HEK293 (cell line): ENCODE results near the gene RAB42.

Experiments used
- GLI4 ChIP-seq: fragments of 450-650 bp; formaldehyde crosslinking; IDR thresholded peaks from 2 replicates; pipeline ENCODE4 v1.5.1; 2016; ENCODE audit warnings: missing biosample characterization, missing genetic modification characterization
- GLIS2 ChIP-seq: fragments of 450-650 bp; formaldehyde crosslinking; IDR thresholded peaks from 2 replicates; pipeline ENCODE4 v1.5.1; 2016; ENCODE audit warnings: missing biosample characterization, missing genetic modification characterization
- MYNN ChIP-seq: fragments of 450-650 bp; formaldehyde crosslinking; IDR thresholded peaks from 2 replicates; pipeline ENCODE4 v1.5.1; 2016; ENCODE audit warnings: missing biosample characterization, missing genetic modification characterization, borderline replicate concordance
- MZF1 ChIP-seq: fragments of 450-650 bp; formaldehyde crosslinking; IDR thresholded peaks from 2 replicates; pipeline ENCODE4 v1.5.1; 2017; ENCODE audit warnings: missing biosample characterization, missing genetic modification characterization, borderline replicate concordance
- OVOL3 ChIP-seq: fragments of 450-650 bp; formaldehyde crosslinking; IDR thresholded peaks from 2 replicates; pipeline ENCODE4 v1.5.1; 2016; ENCODE audit warnings: missing biosample characterization, missing genetic modification characterization
- SCRT1 ChIP-seq: fragments of 450-650 bp; formaldehyde crosslinking; IDR thresholded peaks from 2 replicates; pipeline ENCODE4 v1.5.1; 2016; ENCODE audit warnings: missing biosample characterization, missing genetic modification characterization, borderline replicate concordance
- SCRT2 ChIP-seq: fragments of 450-650 bp; formaldehyde crosslinking; IDR thresholded peaks from 2 replicates; pipeline ENCODE4 v1.5.1; 2016; ENCODE audit warnings: missing biosample characterization, missing genetic modification characterization
- TCF7L2 ChIP-seq: IDR thresholded peaks from 2 replicates; pipeline ENCODE4 v1.6.1; 2011; ENCODE audit warnings: low read depth, mild to moderate bottlenecking, inconsistent platforms, low read length, moderate library complexity, borderline replicate concordance
- ZBTB48 ChIP-seq: fragments of 450-650 bp; formaldehyde crosslinking; IDR thresholded peaks from 2 replicates; pipeline ENCODE4 v1.5.1; 2016; ENCODE audit warnings: missing biosample characterization, missing genetic modification characterization
- ZNF132 ChIP-seq: fragments of 450-650 bp; formaldehyde crosslinking; IDR thresholded peaks from 2 replicates; pipeline ENCODE4 v1.5.1; 2017; ENCODE audit warnings: missing biosample characterization, missing genetic modification characterization, borderline replicate concordance
- ZNF174 ChIP-seq: fragments of 450-650 bp; formaldehyde crosslinking; IDR thresholded peaks from 2 replicates; pipeline ENCODE4 v1.5.0; 2017; ENCODE audit warnings: missing biosample characterization, mild to moderate bottlenecking, missing genetic modification characterization
- ZNF175 ChIP-seq: fragments of 450-650 bp; formaldehyde crosslinking; IDR thresholded peaks from 2 replicates; pipeline ENCODE4 v1.5.1; 2016; ENCODE audit warnings: missing biosample characterization, missing genetic modification characterization
- ZNF184 ChIP-seq: fragments of 450-650 bp; IDR thresholded peaks from 2 replicates; pipeline ENCODE4 v1.5.1; 2018; ENCODE audit warnings: missing biosample characterization, mild to moderate bottlenecking, missing genetic modification characterization
- ZNF202 ChIP-seq: fragments of 450-650 bp; formaldehyde crosslinking; IDR thresholded peaks from 2 replicates; pipeline ENCODE4 v1.5.1; 2016; ENCODE audit warnings: missing biosample characterization, missing genetic modification characterization, borderline replicate concordance
- ZNF23 ChIP-seq: fragments of 450-650 bp; formaldehyde crosslinking; IDR thresholded peaks from 2 replicates; pipeline ENCODE4 v1.5.1; 2016; ENCODE audit warnings: missing biosample characterization, missing genetic modification characterization, borderline replicate concordance
- ZNF302 ChIP-seq: fragments of 450-650 bp; formaldehyde crosslinking; IDR thresholded peaks from 2 replicates; pipeline ENCODE4 v1.5.1; 2016; ENCODE audit warnings: missing biosample characterization, missing genetic modification characterization, low read depth
- ZNF311 ChIP-seq: fragments of 450-650 bp; formaldehyde crosslinking; IDR thresholded peaks from 2 replicates; pipeline ENCODE4 v1.5.1; 2017; ENCODE audit warnings: missing biosample characterization, missing genetic modification characterization, borderline replicate concordance
- ZNF335 ChIP-seq: fragments of 450-650 bp; formaldehyde crosslinking; conservative IDR thresholded peaks from 2 replicates; pipeline ENCODE4 v1.5.1; 2016; ENCODE audit warnings: missing biosample characterization, missing genetic modification characterization
- ZNF391 ChIP-seq: fragments of 450-650 bp; formaldehyde crosslinking; IDR thresholded peaks from 2 replicates; pipeline ENCODE4 v1.5.1; 2016; ENCODE audit warnings: low read depth, missing biosample characterization, missing genetic modification characterization, borderline replicate concordance
- ZNF423 ChIP-seq: fragments of 450-650 bp; formaldehyde crosslinking; IDR thresholded peaks from 2 replicates; pipeline ENCODE4 v1.5.1; 2016; ENCODE audit warnings: missing biosample characterization, missing genetic modification characterization
- ZNF426 ChIP-seq: fragments of 450-650 bp; formaldehyde crosslinking; IDR thresholded peaks from 2 replicates; pipeline ENCODE4 v1.5.1; 2017; ENCODE audit warnings: missing biosample characterization, missing genetic modification characterization, mild to moderate bottlenecking, inconsistent platforms, moderate library complexity
- ZNF560 ChIP-seq: fragments of 450-650 bp; formaldehyde crosslinking; IDR thresholded peaks from 2 replicates; pipeline ENCODE4 v1.5.1; 2017; ENCODE audit warnings: missing biosample characterization, missing genetic modification characterization, borderline replicate concordance
- ZNF624 ChIP-seq: fragments of 450-650 bp; formaldehyde crosslinking; IDR thresholded peaks from 2 replicates; pipeline ENCODE4 v1.5.1; 2017; ENCODE audit warnings: missing biosample characterization, missing genetic modification characterization
- ZNF664 ChIP-seq: fragments of 450-650 bp; formaldehyde crosslinking; IDR thresholded peaks from 2 replicates; pipeline ENCODE4 v1.5.1; 2016; ENCODE audit warnings: missing biosample characterization, missing genetic modification characterization
- ZNF768 ChIP-seq: fragments of 450-650 bp; formaldehyde crosslinking; IDR thresholded peaks from 2 replicates; pipeline ENCODE4 v1.5.1; 2018; ENCODE audit warnings: missing biosample characterization, mild to moderate bottlenecking, missing genetic modification characterization
- ZNF777 ChIP-seq: fragments of 450-650 bp; formaldehyde crosslinking; IDR thresholded peaks from 2 replicates; pipeline ENCODE4 v1.5.1; 2017; ENCODE audit warnings: missing biosample characterization, missing genetic modification characterization, borderline replicate concordance
- ZNF791 ChIP-seq: fragments of 450-650 bp; formaldehyde crosslinking; IDR thresholded peaks from 2 replicates; pipeline ENCODE4 v1.5.1; 2016; ENCODE audit warnings: missing biosample characterization, missing genetic modification characterization
- ZSCAN23 ChIP-seq: fragments of 450-650 bp; formaldehyde crosslinking; IDR thresholded peaks from 2 replicates; pipeline ENCODE4 v1.5.1; 2016; ENCODE audit warnings: missing biosample characterization, missing genetic modification characterization
- ZXDB ChIP-seq: fragments of 450-650 bp; formaldehyde crosslinking; IDR thresholded peaks from 2 replicates; pipeline ENCODE4 v1.5.1; 2016; ENCODE audit warnings: missing biosample characterization, missing genetic modification characterization
- TF ChIP-seq, protein P1 (sequence below): fragments of 450-650 bp; formaldehyde crosslinking; IDR thresholded peaks from 2 replicates; pipeline ENCODE4 v1.5.1; 2016; ENCODE audit warnings: missing biosample characterization, missing genetic modification characterization, low read depth
- TF ChIP-seq, protein P2 (sequence below): sonication (generic); formaldehyde crosslinking; IDR thresholded peaks from 2 replicates; pipeline ENCODE4 v1.8.1; 2022; ENCODE audit warnings: mild to moderate bottlenecking, moderate library complexity, missing genetic modification reagents
- TF ChIP-seq, protein P3 (sequence below): fragments of 450-650 bp; formaldehyde crosslinking; IDR thresholded peaks from 2 replicates; pipeline ENCODE4 v1.5.1; 2016; ENCODE audit warnings: missing biosample characterization, missing genetic modification characterization
- TF ChIP-seq, protein P4 (sequence below): fragments of 450-650 bp; formaldehyde crosslinking; IDR thresholded peaks from 2 replicates; pipeline ENCODE4 v1.5.1; 2016; ENCODE audit warnings: missing biosample characterization, missing genetic modification characterization, borderline replicate concordance

The RAB42 gene

DNA sequence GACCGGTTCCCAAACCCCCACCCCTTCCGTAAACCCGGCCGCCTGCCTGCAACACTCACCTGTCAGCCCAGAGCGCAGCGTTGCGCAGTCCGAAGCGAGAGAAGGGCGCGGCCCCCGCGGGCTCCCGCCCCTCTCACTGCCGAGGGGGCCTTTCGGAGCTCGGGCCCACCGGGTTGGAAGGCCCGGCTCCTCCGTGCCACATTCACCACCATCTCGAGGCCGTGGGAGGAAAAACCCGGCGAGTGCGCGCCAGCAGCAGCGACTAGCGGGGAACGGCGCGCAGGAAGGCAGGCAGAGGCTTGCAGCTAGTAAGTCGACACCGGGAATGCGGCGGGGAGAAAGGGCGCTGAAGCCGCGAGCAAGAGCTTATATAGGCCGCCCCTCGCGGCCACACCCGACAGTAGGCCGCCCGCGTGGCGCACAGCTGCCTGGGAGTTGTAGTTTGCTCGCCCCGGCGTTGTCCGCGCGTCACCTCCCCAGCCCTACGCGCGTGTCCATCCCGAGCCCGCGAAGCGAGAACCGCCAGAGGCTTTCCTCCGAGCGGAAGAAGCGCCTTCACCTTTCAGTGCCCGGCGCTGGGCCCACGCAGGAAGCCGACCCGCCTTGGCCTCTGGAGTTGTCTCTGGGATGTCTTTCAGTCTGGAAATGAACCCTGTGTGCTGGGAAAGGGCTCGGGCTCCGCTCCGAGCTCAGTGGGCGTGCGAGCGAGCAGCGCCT is 10.4 kb upstream of the RAB42 start (continued):
- TF ChIP-seq TCF7L2 (no peak), ZNF132 (tag by site-specific recombination) (no peak), ZNF426 (no peak), ZNF302 (tag by site-specific recombination) (no peak), ZNF391 (peak; percentile 97), ZNF175 (no peak), GLI4 (tag by site-specific recombination) (0 out of 2 replicates have a peak, but pooled peaks have one; percentile 82), ZNF624 (tag by site-specific recombination) (peak; percentile 94), GLIS2 (peak; percentile 57; the same call in 1 of the 2 replicates), ZNF768 (no peak; the same call in 1 of the 2 replicates), ZNF174 (tag by site-specific recombination) (no peak), OVOL3 (tag by site-specific recombination) (peak; percentile 40; the same call in 1 of the 2 replicates), ZNF335 (peak; percentile 99), ZNF777 (tag by site-specific recombination) (no peak), SCRT2 (peak; percentile 95), ZNF202 (tag by site-specific recombination) (no peak), ZNF791 (no peak), MYNN (tag by site-specific recombination) (0 out of 2 replicates have a peak, but pooled peaks have one; percentile 43), ZXDB (tag by site-specific recombination) (peak; percentile 95), MZF1 (tag by site-specific recombination) (no peak), ZSCAN23 (tag by site-specific recombination) (peak; percentile 84; the same call in 1 of the 2 replicates), ZNF184 (tag by site-specific recombination) (no peak), ZNF560 (tag by site-specific recombination) (no peak), ZNF23 (tag by site-specific recombination) (peak; percentile 68; the same call in 1 of the 2 replicates), SCRT1 (peak; percentile 57; the same call in 1 of the 2 replicates), ZBTB48 (tag by site-specific recombination) (peak; percentile 35; the same call in 1 of the 2 replicates), ZNF423 (tag by site-specific recombination) (no peak), ZNF664 (no peak), ZNF311 (tag by site-specific recombination) (no peak)
- TF ChIP-seq, protein P1, sequence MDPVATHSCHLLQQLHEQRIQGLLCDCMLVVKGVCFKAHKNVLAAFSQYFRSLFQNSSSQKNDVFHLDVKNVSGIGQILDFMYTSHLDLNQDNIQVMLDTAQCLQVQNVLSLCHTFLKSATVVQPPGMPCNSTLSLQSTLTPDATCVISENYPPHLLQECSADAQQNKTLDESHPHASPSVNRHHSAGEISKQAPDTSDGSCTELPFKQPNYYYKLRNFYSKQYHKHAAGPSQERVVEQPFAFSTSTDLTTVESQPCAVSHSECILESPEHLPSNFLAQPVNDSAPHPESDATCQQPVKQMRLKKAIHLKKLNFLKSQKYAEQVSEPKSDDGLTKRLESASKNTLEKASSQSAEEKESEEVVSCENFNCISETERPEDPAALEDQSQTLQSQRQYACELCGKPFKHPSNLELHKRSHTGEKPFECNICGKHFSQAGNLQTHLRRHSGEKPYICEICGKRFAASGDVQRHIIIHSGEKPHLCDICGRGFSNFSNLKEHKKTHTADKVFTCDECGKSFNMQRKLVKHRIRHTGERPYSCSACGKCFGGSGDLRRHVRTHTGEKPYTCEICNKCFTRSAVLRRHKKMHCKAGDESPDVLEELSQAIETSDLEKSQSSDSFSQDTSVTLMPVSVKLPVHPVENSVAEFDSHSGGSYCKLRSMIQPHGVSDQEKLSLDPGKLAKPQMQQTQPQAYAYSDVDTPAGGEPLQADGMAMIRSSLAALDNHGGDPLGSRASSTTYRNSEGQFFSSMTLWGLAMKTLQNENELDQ (tag by site-specific recombination) = no peak
- TF ChIP-seq, protein P2, sequence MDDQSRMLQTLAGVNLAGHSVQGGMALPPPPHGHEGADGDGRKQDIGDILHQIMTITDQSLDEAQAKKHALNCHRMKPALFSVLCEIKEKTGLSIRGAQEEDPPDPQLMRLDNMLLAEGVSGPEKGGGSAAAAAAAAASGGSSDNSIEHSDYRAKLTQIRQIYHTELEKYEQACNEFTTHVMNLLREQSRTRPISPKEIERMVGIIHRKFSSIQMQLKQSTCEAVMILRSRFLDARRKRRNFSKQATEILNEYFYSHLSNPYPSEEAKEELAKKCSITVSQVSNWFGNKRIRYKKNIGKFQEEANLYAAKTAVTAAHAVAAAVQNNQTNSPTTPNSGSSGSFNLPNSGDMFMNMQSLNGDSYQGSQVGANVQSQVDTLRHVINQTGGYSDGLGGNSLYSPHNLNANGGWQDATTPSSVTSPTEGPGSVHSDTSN = peak; percentile 89; the same call in 1 of the 2 replicates
- TF ChIP-seq, protein P3, sequence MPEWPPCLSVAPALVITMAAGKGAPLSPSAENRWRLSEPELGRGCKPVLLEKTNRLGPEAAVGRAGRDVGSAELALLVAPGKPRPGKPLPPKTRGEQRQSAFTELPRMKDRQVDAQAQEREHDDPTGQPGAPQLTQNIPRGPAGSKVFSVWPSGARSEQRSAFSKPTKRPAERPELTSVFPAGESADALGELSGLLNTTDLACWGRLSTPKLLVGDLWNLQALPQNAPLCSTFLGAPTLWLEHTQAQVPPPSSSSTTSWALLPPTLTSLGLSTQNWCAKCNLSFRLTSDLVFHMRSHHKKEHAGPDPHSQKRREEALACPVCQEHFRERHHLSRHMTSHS (tag by site-specific recombination) = peak; percentile 56; the same call in 1 of the 2 replicates
- TF ChIP-seq, protein P4, sequence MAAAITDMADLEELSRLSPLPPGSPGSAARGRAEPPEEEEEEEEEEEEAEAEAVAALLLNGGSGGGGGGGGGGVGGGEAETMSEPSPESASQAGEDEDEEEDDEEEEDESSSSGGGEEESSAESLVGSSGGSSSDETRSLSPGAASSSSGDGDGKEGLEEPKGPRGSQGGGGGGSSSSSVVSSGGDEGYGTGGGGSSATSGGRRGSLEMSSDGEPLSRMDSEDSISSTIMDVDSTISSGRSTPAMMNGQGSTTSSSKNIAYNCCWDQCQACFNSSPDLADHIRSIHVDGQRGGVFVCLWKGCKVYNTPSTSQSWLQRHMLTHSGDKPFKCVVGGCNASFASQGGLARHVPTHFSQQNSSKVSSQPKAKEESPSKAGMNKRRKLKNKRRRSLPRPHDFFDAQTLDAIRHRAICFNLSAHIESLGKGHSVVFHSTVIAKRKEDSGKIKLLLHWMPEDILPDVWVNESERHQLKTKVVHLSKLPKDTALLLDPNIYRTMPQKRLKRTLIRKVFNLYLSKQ (tag by site-specific recombination) = no peak
